Transverse colon (tissue), 4 donors: ENCODE data around the gene MROH7.

Experiments
- CTCF ChIP-seq, 5 experiments: fragments of 200-600 bp in 3 of 5; fragments of 450-650 bp in 2 of 5; sonication (generic) in 3 of 5; IDR thresholded peaks; 1 replicate in 2 of 5; 2 replicates in 3 of 5; pipeline ENCODE4 v1.5.1; 2016 to 2017; ENCODE audit warnings: antibody characterized with exemption in 5 of 5, inconsistent platforms in 3 of 5, mild to moderate bottlenecking in 2 of 5, moderate library complexity in 1 of 5
- POLR2A ChIP-seq: fragments of 450-650 bp; IDR thresholded peaks from one replicate; pipeline ENCODE4 v1.6.1; 2016; ENCODE audit warnings: antibody characterized with exemption, mild to moderate bottlenecking, moderate library complexity
- POLR2AphosphoS5 ChIP-seq, 3 donors: sonication (generic); formaldehyde crosslinking; IDR thresholded peaks; one replicate each; pipeline ENCODE4 v1.6.1; 2016; ENCODE audit warnings: antibody characterized with exemption in 3 of 3

GRCh38 chr1:54624466-54625464, 16.8 kb upstream of the MROH7 start:
- TF ChIP-seq CTCF (IDR thresholded peaks at IDR 0.05) (no peak), POLR2A (no peak), POLR2AphosphoS5 (IDR thresholded peaks at IDR 0.05) (no peak)
